ENCODE results near the gene GRM4.
A peak's percentile ranks its signal among the peaks of the same experiment; 100 is the strongest.

Gene GRM4

DNA sequence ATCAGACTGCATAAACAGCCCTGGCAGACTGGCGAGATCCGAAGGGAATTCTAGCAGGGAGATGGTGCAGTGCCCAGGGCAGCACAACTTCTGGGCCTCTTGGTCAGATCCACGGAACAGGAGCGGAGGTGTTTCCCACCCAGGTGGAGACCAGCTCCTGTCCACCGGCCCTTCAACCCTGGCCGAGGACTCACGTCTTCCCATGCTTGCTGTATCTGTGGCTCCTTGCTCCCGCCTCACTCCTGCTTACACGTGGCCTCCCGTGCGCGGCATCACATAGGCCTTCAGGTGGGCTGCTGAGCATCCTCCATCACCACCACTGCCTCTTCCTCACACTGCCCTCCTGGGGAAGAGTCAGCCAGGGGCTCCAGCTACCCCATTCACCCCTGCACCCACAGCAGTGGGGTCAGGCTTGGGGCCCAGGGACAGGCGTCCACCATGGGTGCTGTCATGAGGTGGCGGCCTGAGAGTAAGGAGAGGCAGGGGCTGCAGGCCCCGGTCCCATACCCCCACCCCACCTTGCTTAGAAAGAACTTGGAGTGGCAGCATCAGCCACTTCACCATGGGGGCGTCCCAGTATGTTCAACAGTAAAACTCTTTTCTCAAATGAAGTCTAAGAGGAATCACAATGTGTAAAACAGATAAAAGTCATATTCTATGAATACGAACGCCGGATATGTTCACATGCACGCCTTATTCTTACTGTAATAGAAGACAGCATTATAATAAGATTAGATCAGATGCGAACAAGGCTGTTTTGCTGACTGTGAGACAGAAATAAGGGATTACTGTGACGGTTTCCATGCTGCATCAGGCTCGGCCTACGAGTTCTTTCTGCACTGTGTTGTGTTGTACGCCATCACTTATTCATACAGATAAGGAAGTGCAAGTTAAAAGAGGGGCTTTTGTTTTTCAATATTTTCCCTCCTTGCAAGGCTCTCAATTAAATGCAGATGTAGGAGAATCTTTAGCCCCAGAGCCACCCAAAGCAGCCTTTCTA lies 165.4 kb downstream of the GRM4 start:
- H3K4me1 ChIP-seq (ENCODE audit: insufficient read depth, insufficient read length) = peaks cover 4% of the 10 kb centered on the region
- DNase-seq (ENCODE audit: low read depth, low spot score) = no peak
- H3K27me3 ChIP-seq (ENCODE audit: insufficient read depth, insufficient read length) = peaks cover 14% of the 10 kb centered on the region
- no peak overlapping the region for H3K9ac ChIP-seq (ENCODE audit: insufficient read length, low read depth)
- H3K9me3 ChIP-seq (ENCODE audit: insufficient read depth, low read length) = no peaks in the 10 kb centered on the region
- TF ChIP-seq ZNF274 (IDR thresholded peaks at IDR 0.05; ENCODE audit: low read depth, low read length) (no peak), SUZ12 (IDR thresholded peaks at IDR 0.05; ENCODE audit: extremely low read depth, insufficient read depth, insufficient read length) (no peak), YY1 (IDR thresholded peaks at IDR 0.05; ENCODE audit: insufficient read depth, insufficient read length) (no peak)
- H3K36me3 ChIP-seq (ENCODE audit: insufficient read depth, insufficient read length, low read length) = no peaks in the 10 kb centered on the region
- no peak overlapping the region for H3K4me3 ChIP-seq (ENCODE audit: insufficient read length, low read depth)

DNA sequence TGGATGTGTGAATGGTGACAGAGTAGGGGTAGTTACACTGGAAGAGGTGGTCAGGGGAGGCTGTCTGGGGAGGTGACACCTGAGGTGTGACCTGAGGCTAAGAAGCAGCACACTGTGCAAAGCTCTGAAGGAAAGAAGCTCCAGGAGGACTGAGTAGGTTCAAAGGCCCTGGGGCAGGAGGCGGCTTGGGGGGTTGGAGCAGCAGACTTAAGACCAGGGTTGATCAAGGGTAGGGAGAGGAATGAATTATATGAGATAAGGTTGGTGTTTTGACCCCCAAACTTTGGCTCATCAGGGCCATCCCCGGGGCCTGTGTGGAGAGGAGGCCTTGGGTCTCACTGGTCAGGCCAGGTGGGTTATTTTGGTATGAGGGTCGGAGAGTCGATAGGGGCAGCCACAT lies 166.1 kb downstream of the GRM4 start:
- Histone ChIP-seq H3K36me3 (ENCODE audit: insufficient read depth, insufficient read length, low read length) (no peaks in the 10 kb centered on the region), H3K9me3 (ENCODE audit: insufficient read depth, low read length) (no peaks in the 10 kb centered on the region), H3K27me3 (ENCODE audit: insufficient read depth, insufficient read length) (peaks cover 14% of the 10 kb centered on the region), H3K9ac (ENCODE audit: insufficient read length, low read depth) (no peak overlapping the region), H3K4me1 (ENCODE audit: insufficient read depth, insufficient read length) (no peaks in the 10 kb centered on the region), H3K4me3 (ENCODE audit: insufficient read length, low read depth) (no peak overlapping the region)
- no peak for DNase-seq (ENCODE audit: low read depth, low spot score)
- no peak for TF ChIP-seq SUZ12 (IDR thresholded peaks at IDR 0.05; ENCODE audit: extremely low read depth, insufficient read depth, insufficient read length)
- no peak for TF ChIP-seq ZNF274 (IDR thresholded peaks at IDR 0.05; ENCODE audit: low read depth, low read length)
- TF ChIP-seq YY1 (IDR thresholded peaks at IDR 0.05; ENCODE audit: insufficient read depth, insufficient read length) = no peak

DNA sequence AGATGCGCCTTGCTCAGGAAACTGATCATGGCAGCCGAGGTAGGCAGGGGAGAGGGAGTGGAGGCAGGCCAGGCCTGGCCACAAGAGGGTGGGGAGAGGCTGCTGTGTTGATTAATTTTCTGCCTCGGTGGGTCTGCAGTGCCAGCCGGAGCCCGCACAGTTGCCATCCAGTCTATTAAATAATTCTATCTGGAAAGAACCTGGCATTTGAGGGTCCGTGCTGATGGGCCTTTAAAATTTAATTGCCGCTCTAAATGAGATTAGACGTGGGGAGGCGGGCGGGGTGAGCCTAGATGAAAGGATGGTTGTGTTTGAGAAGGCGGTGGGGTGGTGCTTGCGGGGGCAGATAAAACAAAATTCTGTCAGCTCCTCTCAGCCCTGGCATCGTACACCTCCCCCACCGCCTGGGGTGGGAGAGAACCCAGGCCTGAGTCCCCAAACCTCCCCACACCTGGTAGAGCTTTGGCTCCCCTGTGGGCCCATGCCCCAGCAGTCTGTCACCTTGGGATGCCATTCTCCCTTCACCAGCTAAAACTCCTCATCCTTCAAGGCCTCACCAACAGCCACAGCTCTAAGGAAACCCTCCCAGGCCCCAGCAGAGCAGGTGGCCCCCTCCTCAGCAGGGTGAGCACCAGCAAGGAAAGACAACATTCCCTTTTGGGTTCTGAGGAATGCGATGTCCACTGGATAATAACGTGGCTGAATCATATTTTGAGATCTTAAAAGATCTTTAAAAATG lies 167.3 kb downstream of the GRM4 start:
- Histone ChIP-seq H3K36me3 (ENCODE audit: insufficient read depth, insufficient read length, low read length) (no peaks in the 10 kb centered on the region), H3K9me3 (ENCODE audit: insufficient read depth, low read length) (no peaks in the 10 kb centered on the region), H3K4me1 (ENCODE audit: insufficient read depth, insufficient read length) (no peaks in the 10 kb centered on the region), H3K27me3 (ENCODE audit: insufficient read depth, insufficient read length) (peaks cover 14% of the 10 kb centered on the region), H3K9ac (ENCODE audit: insufficient read length, low read depth) (peak overlapping the region; percentile 21), H3K4me3 (ENCODE audit: insufficient read length, low read depth) (no peak overlapping the region)
- TF ChIP-seq SUZ12 (IDR thresholded peaks at IDR 0.05; ENCODE audit: extremely low read depth, insufficient read depth, insufficient read length) = no peak
- TF ChIP-seq ZNF274 (IDR thresholded peaks at IDR 0.05; ENCODE audit: low read depth, low read length) = no peak
- no peak for TF ChIP-seq YY1 (IDR thresholded peaks at IDR 0.05; ENCODE audit: insufficient read depth, insufficient read length)
- no peak for DNase-seq (ENCODE audit: low read depth, low spot score)

GRCh38 chr6:33977606-33978411 lies 168.1 kb downstream of the GRM4 start:
- no peak overlapping the region for H3K9ac ChIP-seq (ENCODE audit: insufficient read length, low read depth)
- H3K4me3 ChIP-seq (ENCODE audit: insufficient read length, low read depth) = no peak overlapping the region
- no peaks in the 10 kb centered on the region for H3K36me3 ChIP-seq (ENCODE audit: insufficient read depth, insufficient read length, low read length)
- peaks cover 14% of the 10 kb centered on the region for H3K27me3 ChIP-seq (ENCODE audit: insufficient read depth, insufficient read length)
- no peak for DNase-seq (ENCODE audit: low read depth, low spot score)
- 0 out of 2 replicates have a peak, but pooled peaks cover 1% of the 10 kb centered on the region for H3K9me3 ChIP-seq (ENCODE audit: insufficient read depth, low read length)
- H3K4me1 ChIP-seq (ENCODE audit: insufficient read depth, insufficient read length) = no peaks in the 10 kb centered on the region
- TF ChIP-seq ZNF274 (IDR thresholded peaks at IDR 0.05; ENCODE audit: low read depth, low read length) = no peak
- TF ChIP-seq YY1 (IDR thresholded peaks at IDR 0.05; ENCODE audit: insufficient read depth, insufficient read length) = no peak
- TF ChIP-seq SUZ12 (IDR thresholded peaks at IDR 0.05; ENCODE audit: extremely low read depth, insufficient read depth, insufficient read length) = no peak

GRCh38 chr6:33976437-33977360 lies 169.2 kb downstream of the GRM4 start:
- no peak overlapping the region for H3K4me3 ChIP-seq (ENCODE audit: insufficient read length, low read depth)
- DNase-seq (ENCODE audit: low read depth, low spot score) = no peak
- H3K27me3 ChIP-seq (ENCODE audit: insufficient read depth, insufficient read length) = peaks cover 14% of the 10 kb centered on the region
- no peaks in the 10 kb centered on the region for H3K36me3 ChIP-seq (ENCODE audit: insufficient read depth, insufficient read length, low read length)
- peaks cover 9% of the 10 kb centered on the region; the same call in 1 of the 2 replicates for H3K9me3 ChIP-seq (ENCODE audit: insufficient read depth, low read length)
- no peaks in the 10 kb centered on the region for H3K4me1 ChIP-seq (ENCODE audit: insufficient read depth, insufficient read length)
- H3K9ac ChIP-seq (ENCODE audit: insufficient read length, low read depth) = no peak overlapping the region
- TF ChIP-seq YY1 (IDR thresholded peaks at IDR 0.05; ENCODE audit: insufficient read depth, insufficient read length) (no peak), ZNF274 (IDR thresholded peaks at IDR 0.05; ENCODE audit: low read depth, low read length) (no peak), SUZ12 (IDR thresholded peaks at IDR 0.05; ENCODE audit: extremely low read depth, insufficient read depth, insufficient read length) (no peak)
